ENCODE data around the gene SLC24A4. TPM values are rescaled to one million over a fixed set of nuclear protein-coding genes. Genes with fewer than 3 reads are reported as not detected.

SLC24A4 gene
- total and polyA plus RNA-seq, 2 of the 4 experiments (the other 2 are of a cell fraction) = not detected

GRCh38 chr14:92497391-92497790 lies 174.4 kb downstream of the SLC24A4 start:
- Histone ChIP-seq H3K9me1 (ENCODE audit: insufficient read depth, low read length) (peaks cover 5% of the 10 kb centered on the region), H2AFZ (replicated peaks; ENCODE audit: low read length, poor library complexity) (no peak overlapping the region), H3K56ac (ENCODE audit: extremely low read depth, insufficient read depth, low read length) (no peak overlapping the region), H2BK120ac (ENCODE audit: low read depth, low read length) (no peak overlapping the region), H4K91ac (ENCODE audit: insufficient read depth, low read depth, low read length) (no peak overlapping the region), H3K4me3 (ENCODE audit: insufficient read depth, low read depth, low read length) (no peak overlapping the region), H3K27ac (ENCODE audit: insufficient read depth, low read length) (no peak overlapping the region), H4K8ac (ENCODE audit: low read depth in 2 of 2, low read length in 2 of 2) (no peak overlapping the region), H3K18ac (ENCODE audit: low read depth, low read length) (no peak overlapping the region), H3K36me3 (ENCODE audit: control insufficient read depth, insufficient read depth, low read length) (no peaks in the 10 kb centered on the region), H3K79me1 (ENCODE audit: low read depth in 1 of 2, low read length in 2 of 2) (no peaks in the 10 kb centered on the region), H4K5ac (ENCODE audit: low read depth, low read length) (no peak overlapping the region), H2AK5ac (ENCODE audit: low read depth, low read length) (no peak overlapping the region), H3K9me3 (ENCODE audit: control insufficient read depth, insufficient read depth, low read length) (no peaks in the 10 kb centered on the region), H3K27me3 (ENCODE audit: control insufficient read depth, insufficient read depth, low read length) (no peaks in the 10 kb centered on the region), H2AK9ac (replicated peaks; ENCODE audit: low read depth, low read length, poor library complexity) (no peak overlapping the region), H3K23ac (ENCODE audit: low read depth, low read length) (no peak overlapping the region), H3K4me2 (ENCODE audit: low read depth, low read length) (no peak overlapping the region), H3K9ac (ENCODE audit: low read depth, low read length) (no peak overlapping the region), H2BK15ac (ENCODE audit: low read depth, low read length) (no peak overlapping the region), H3K14ac (replicated peaks; ENCODE audit: low read depth, low read length) (no peak overlapping the region), H2BK5ac (ENCODE audit: low read depth, low read length, poor library complexity, severe bottlenecking) (no peak overlapping the region), H3K4ac (ENCODE audit: low read depth, low read length) (no peak overlapping the region), H2BK20ac (ENCODE audit: low read depth, low read length) (no peak overlapping the region), H3K4me1 (ENCODE audit: control insufficient read depth, insufficient read depth, low read length) (peaks cover 11% of the 10 kb centered on the region), H4K20me1 (ENCODE audit: insufficient read depth, low read length) (no peaks in the 10 kb centered on the region)
- no CpG with 5 or more reads among the region's 8 CpGs for WGBS, 2 experiments (ENCODE audit: extremely low coverage in 2 of 2, insufficient read length in 1 of 2)
- ChIA-PET POLR2A (ENCODE audit: unreplicated experiment) (no interaction called here), CTCF (no interaction called here)
- ATAC-seq (ENCODE audit: low read depth) (no peak), DNase-seq (no peak)
- intact Hi-C loops (cut with micrococcal nuclease) = no loop called here
- no peak for TF ChIP-seq CHD1 (IDR thresholded peaks at IDR 0.05; ENCODE audit: low read depth, low read length)
- no peak for TF ChIP-seq MXI1 (IDR thresholded peaks at IDR 0.05; ENCODE audit: borderline replicate concordance, low read depth, low read length)
- TF ChIP-seq FOS (IDR thresholded peaks at IDR 0.05; ENCODE audit: low read depth, low read length) = no peak
- TF ChIP-seq RFX5 (IDR thresholded peaks at IDR 0.05; ENCODE audit: low read depth, low read length) = no peak
- TF ChIP-seq NFE2L2 (IDR thresholded peaks at IDR 0.05; ENCODE audit: low read depth, low read length) = no peak
- TF ChIP-seq MAFK (IDR thresholded peaks at IDR 0.05; ENCODE audit: low read depth, low read length) = no peak
- no peak for TF ChIP-seq BHLHE40 (IDR thresholded peaks at IDR 0.05; ENCODE audit: low read depth, low read length)
- TF ChIP-seq CEBPB (IDR thresholded peaks at IDR 0.05; ENCODE audit: low read depth, low read length) = no peak
- TF ChIP-seq CTCF (conservative IDR thresholded peaks at IDR 0.05; ENCODE audit: low read depth, low read length) = no peak
- dilution Hi-C loops (cut with HindIII; ENCODE audit: low sequenced_read_pairs, unreplicated experiment) = no loop called here
- BruUV-seq (replicated peaks) = no TSS peak
- in situ Hi-C loops (cut with MboI; ENCODE audit: low sequenced_read_pairs) = no loop called here

Data from IMR-90 (cell line).